ENCODE data around the gene DNER. TPM values are rescaled to one million over a fixed set of nuclear protein-coding genes. Genes with fewer than 3 reads are reported as not detected.

Gene DNER
- total RNA-seq, 4 donors from 2014 or later: 0.31 to 13.3 (median 6.3) TPM

- no peak overlapping the region for H3K4me3 ChIP-seq
- no peak overlapping the region for H3K27ac ChIP-seq
- no peaks in the 10 kb centered on the region for H3K36me3 ChIP-seq
- TF ChIP-seq POLR2AphosphoS5 (IDR thresholded peaks at IDR 0.05) (no peak), EP300 (IDR thresholded peaks at IDR 0.05) (no peak), POLR2A (IDR thresholded peaks at IDR 0.05) (no peak), CTCF (IDR thresholded peaks at IDR 0.05) (no peak)
- no peak for ATAC-seq
- WGBS, 2 donors (ENCODE audit: low coverage in 1 of 2): 91 to 92% methylated on average over 3 to 4 of the region's 4 CpGs
- no peaks in the 10 kb centered on the region for H3K9me3 ChIP-seq
- H3K27me3 ChIP-seq: peaks cover 6% of the 10 kb centered on the region
- no peaks in the 10 kb centered on the region for H3K4me1 ChIP-seq
These were observed 73.7 kb downstream of the DNER start for GRCh38 chr2:229640636-229641035.

GRCh38 chr2:229636571-229636970 is 77.8 kb downstream of the DNER start:
- Histone ChIP-seq H3K36me3 (no peaks in the 10 kb centered on the region), H3K9me3 (no peaks in the 10 kb centered on the region), H3K27ac (no peak overlapping the region), H3K4me1 (no peaks in the 10 kb centered on the region), H3K4me3 (no peak overlapping the region), H3K27me3 (peaks cover 10% of the 10 kb centered on the region)
- no peak for ATAC-seq
- TF ChIP-seq POLR2A (IDR thresholded peaks at IDR 0.05) (no peak), EP300 (IDR thresholded peaks at IDR 0.05) (no peak), CTCF (IDR thresholded peaks at IDR 0.05) (no peak)

- ATAC-seq: no peak
- H3K36me3 ChIP-seq: no peaks in the 10 kb centered on the region
- WGBS, 2 donors (ENCODE audit: low coverage in 1 of 2): 62 to 67% methylated on average over 1 of the region's 1 CpG
- H3K9me3 ChIP-seq: no peaks in the 10 kb centered on the region
- peaks cover 10% of the 10 kb centered on the region for H3K27me3 ChIP-seq
- H3K27ac ChIP-seq: no peak overlapping the region
- TF ChIP-seq POLR2AphosphoS5 (IDR thresholded peaks at IDR 0.05) (no peak), CTCF (IDR thresholded peaks at IDR 0.05) (no peak), POLR2A (IDR thresholded peaks at IDR 0.05) (no peak), EP300 (IDR thresholded peaks at IDR 0.05) (no peak)
- no peaks in the 10 kb centered on the region for H3K4me1 ChIP-seq
- H3K4me3 ChIP-seq: no peak overlapping the region
These were observed 79.0 kb downstream of the DNER start for GRCh38 chr2:229635371-229635680.

- no peak for TF ChIP-seq POLR2A (IDR thresholded peaks at IDR 0.05)
- TF ChIP-seq EP300 (IDR thresholded peaks at IDR 0.05): no peak
- TF ChIP-seq CTCF (IDR thresholded peaks at IDR 0.05): no peak
- no peak for TF ChIP-seq POLR2AphosphoS5 (IDR thresholded peaks at IDR 0.05)
- Histone ChIP-seq H3K9me3 (no peaks in the 10 kb centered on the region), H3K27ac (no peak overlapping the region), H3K4me3 (no peak overlapping the region), H3K27me3 (peaks cover 10% of the 10 kb centered on the region), H3K36me3 (no peaks in the 10 kb centered on the region), H3K4me1 (no peaks in the 10 kb centered on the region)
- ATAC-seq: no peak
- 25 to 33% methylated on average over 7 of the region's 9 CpGs for WGBS, 2 donors (ENCODE audit: low coverage in 1 of 2)
These were observed 79.6 kb downstream of the DNER start for GRCh38 chr2:229634601-229635370.

- peaks cover 10% of the 10 kb centered on the region for H3K27me3 ChIP-seq
- H3K27ac ChIP-seq: no peak overlapping the region
- no peaks in the 10 kb centered on the region for H3K4me1 ChIP-seq
- no peaks in the 10 kb centered on the region for H3K9me3 ChIP-seq
- WGBS, 2 donors (ENCODE audit: low coverage in 1 of 2): 87% methylated on average over 3 of the region's 7 CpGs; no CpG with 5 or more reads in 1 of the 2 donors
- H3K36me3 ChIP-seq: no peaks in the 10 kb centered on the region
- ATAC-seq: no peak
- no peak for TF ChIP-seq CTCF (IDR thresholded peaks at IDR 0.05)
- TF ChIP-seq POLR2AphosphoS5 (IDR thresholded peaks at IDR 0.05): no peak
- TF ChIP-seq POLR2A (IDR thresholded peaks at IDR 0.05): no peak
- no peak for TF ChIP-seq EP300 (IDR thresholded peaks at IDR 0.05)
- H3K4me3 ChIP-seq: no peak overlapping the region
These were observed 80.8 kb downstream of the DNER start for GRCh38 chr2:229633556-229633955.
